Cortex of kidney (tissue), 1 donor: ENCODE data around the gene WDR35.

Source experiments
- DNase-seq: peaks from one replicate; lab custom pipeline; 2025; lab: John Stamatoyannopoulos, UW

Gene WDR35

DNA sequence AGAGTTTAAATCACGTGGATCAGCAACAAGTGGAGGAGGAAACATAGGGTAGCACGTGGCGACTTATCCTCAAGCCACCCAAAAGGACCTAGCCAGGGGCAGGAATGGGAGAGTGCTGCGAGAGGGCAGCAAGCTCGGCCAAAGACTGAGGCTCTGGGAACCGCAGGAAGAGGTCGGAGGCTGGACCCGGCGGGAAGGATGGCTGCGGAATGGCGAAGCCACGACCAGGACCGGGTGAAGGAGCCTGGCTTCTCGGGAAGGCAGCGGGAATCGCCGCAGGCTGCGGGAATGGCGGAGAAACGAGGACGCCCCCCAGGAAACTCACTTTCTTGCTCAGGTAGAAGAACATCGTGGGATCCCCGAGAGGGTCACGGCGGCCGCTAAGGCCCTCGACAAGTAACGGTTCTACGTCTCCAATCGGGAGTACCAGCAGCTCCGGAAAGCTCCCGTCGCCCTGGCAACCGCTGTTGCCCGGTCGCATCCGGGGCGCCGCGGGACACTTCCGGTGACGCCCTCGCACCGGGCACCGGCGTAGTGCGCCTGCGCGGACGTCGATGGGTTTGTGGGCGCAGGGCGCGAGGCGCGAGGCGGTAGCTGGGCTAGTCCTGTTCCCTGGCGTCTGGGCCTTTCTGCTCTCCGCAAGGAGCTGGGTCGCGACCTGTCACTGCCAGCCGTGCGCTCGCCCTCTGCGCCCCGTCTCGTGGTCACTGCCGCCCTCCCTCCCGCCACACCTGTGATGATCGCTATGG is at the start of gene WDR35:
Gene WDR35 (minus strand): TSS at position 439 of the 749 bp plus-strand sequence. CDS start 90 bp downstream, at position 349.
- no peak for DNase-seq

DNA sequence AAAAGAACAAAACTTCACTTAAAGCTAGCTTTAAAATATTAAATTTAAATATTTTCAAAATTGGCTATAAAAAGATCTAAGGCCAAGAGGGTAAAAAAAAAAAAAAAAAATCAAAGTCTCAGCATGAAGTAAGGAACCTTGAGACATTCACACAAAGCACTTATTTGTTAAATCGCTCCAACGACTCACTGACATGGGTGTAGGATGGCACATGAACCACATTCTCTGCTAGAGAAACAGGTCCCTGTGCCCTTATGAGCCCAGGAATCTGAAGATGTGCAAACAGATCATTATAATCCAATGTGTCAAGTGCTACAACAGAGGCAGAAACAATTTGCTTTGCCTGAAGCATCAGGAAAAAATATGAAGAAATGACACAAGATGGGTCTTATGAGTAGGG is 47.8 kb upstream of the WDR35 start:
- DNase-seq, result no peak

DNA sequence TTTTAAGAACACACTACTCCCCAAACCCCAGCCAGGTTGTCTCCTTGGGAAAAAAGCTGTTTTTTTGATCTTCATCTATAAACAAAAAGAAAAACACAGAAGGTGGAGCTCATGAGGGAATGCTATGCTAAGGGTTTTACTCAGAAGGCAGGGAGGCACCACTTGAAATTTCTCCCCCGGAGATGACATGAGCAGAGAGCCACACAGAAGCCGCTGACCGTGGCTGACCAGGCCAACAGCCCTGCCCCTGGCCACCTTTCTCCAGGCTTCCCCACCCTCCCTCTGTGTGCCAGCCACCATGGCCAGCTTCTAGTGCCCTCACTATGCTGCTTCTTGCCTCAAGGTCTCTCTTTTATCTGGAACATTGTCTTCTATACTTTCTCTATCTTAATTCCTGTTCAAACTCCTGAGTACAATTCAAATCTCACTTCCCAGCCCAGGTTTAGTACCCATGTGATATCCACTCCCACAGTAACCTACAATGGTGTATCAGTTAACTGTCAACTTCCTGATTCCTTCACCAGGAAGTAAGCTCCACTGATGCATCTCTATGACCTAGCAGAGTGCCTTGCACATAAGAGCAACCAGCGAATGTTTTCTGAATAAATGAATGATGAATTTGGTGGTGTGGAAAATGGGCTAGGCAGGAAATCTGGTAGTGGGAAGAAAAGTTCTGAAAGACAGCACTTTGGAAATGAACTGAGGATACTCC is 46.2 kb upstream of the WDR35 start:
- no peak for DNase-seq

DNA sequence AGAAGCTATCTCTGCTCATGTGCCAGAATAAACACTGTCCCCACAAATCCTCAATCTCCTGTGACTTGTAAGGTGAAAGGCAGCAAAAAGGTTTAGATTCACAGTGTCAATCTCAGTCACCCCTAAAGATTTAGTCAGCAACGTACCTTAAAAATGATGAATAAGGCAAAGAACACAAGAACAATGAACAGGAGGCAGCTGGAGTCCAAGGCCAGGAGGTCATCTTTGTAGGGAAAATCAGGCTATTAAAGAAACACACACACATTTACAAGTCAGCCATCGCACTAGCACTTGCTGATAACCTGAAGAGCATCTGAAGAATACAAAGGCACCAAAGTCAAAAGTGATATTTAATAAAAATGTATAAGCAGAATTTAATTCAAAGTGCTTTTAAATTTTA is 44.9 kb upstream of the WDR35 start:
- no peak for DNase-seq

DNA sequence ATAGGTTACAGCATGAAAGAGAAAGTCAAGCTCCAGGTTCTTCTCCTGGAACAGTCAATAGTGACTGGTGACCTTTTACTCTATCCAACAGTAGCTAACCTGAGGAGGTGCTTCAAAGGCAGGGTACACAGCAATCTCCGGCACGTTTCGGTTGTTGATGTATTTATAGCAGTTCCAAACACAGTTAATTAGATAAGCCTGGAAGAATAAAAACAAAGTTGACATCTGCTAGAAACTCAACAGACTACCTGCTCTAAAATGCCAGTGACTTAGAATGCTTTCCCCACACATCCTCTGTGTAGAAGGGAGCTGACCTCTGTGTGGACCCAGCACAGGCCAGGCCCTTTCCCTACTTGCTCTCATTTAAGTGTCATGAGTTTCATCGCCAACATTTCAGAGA is 44.3 kb upstream of the WDR35 start:
- DNase-seq, result no peak

DNA sequence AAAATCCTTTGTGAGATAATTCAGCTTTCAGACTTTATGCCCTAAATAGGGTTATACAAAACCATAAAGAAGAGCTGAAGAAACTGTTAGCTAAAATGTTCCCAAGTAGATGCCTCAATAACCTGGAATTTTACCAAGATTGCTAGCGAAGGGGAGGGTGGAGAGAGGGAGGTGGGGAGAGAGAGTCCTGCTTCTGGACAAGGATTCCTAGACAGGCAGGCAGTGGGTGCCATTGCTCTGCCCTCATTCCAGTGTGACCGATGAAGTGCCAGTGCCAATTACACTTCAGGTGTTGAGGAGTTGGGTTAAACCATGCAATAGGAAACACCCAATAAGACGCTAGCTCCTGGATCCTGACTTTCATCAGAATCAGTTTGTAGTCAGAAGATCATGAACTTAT is 43.4 kb upstream of the WDR35 start:
- DNase-seq, result no peak

DNA sequence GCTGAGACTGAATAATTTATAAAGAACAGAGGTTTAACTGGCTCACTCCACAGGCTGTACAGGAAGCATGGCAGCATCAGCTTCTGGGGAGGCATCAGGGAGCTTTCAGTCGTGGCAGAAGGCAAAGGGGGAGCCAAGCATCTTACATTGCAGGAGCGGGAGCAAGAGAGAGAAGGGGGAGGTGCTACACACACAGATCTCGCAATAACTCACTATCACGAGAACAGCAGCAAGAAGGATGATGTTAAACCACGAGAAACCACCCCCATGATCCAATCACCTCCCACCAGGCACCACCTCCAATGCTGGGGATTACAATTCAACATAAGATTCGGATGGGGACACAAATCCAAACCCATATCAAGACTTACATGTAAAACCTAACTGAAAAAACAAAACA is 40.3 kb upstream of the WDR35 start:
- DNase-seq, result no peak

DNA sequence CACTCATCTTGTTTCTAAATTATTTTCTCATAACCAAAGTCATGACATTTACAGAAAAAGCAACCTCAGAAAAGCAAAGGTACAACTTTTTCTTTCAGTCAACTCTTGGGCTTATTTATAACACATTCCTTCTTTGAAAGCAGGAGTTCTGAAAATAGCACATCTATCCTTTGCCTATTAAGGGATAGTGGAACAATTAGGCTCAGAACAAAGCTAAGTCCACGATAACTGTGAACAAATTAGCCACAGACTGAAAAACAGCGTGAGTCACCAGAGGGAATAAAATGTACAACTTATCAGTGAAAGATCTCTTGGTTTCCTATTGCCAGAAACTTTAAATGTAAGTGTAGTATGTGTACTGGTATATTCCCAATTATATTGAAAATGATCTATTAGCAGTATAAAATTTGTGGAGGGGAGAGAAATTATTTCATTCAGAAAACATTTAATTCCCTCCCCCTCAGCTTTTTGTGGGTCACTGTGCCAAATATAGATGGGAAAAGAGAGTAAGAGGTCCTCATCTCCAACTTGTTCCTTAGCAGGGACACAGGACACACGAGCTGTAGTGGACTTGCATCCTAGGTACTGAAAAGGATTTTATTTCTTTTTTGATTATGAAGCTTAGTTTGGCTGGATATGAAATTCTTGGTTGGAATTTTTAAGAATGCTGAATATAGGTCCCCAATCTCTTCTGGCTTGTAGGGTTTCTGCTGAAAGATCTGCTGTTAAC is 38.0 kb upstream of the WDR35 start:
- DNase-seq, result no peak

DNA sequence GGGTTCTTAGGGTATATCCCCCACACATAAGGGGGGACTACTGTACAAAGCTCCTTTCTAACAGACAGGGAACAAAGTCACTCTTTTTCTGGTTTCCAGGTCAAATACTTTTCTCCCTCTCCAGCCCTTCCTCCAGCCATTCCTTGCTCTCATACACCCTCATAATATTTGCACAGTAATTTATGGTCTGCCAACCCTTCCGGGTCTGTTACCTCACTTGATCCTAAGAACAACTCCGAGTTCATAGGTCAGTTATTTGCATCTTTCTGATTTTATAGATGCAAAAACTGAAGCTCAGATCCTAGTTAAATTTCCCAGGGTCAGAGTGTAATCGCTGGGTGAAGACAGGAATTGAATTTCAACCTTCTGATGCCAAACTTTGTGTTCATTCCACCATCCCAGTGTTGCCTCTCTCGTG is 37.4 kb upstream of the WDR35 start:
- no peak for DNase-seq

DNA sequence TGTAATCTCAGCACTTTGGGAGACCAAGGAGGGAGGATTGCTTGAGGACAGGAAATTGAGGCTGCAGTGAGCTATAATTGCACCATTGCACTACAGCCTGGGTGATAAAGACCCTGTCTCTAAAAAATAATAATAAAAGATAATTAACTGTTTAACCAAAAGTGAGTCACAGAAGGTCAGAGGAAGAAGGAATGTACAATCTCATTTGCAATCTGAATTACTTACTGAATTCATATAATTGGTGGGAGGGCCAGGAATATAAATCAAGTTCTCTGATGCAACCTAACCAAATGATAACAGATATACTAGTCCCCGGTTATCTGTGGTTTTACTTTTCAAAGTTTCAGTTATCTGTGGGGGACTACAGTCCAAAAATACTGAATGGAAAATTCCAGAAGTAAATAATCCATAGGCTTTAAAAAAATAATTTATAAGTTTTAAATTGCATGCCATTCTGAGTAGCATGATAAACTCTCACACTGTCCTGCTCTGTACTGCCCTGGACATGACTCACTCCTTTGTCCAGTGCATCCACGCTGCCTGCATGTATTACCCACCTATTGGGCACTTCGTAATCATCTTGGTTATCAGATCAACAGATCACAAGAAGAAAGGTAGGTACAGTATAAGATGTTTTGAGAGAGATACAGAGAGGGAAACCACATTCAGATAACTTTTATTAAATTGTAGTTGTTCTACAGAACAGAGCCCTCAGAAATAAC is 35.3 kb upstream of the WDR35 start:
- no peak for DNase-seq

DNA sequence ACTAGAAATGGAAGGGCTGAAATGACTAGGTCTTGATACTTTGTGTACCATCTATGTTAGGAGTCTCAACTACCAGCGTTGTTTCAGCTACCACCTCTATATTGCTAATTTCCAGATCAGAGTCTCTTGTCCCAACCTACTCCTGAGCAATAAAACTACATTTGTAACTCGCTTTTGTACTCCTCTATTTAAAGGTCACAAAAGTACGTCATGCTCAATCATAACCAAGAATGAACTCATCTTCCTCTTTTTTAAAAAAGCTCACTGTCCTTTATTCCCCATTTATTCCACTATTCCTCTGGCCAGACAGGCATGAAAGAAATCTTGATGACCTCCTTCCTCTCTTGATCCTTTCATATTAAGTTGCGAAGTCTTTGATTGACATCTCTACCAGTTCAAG is 33.8 kb upstream of the WDR35 start:
- no peak for DNase-seq

DNA sequence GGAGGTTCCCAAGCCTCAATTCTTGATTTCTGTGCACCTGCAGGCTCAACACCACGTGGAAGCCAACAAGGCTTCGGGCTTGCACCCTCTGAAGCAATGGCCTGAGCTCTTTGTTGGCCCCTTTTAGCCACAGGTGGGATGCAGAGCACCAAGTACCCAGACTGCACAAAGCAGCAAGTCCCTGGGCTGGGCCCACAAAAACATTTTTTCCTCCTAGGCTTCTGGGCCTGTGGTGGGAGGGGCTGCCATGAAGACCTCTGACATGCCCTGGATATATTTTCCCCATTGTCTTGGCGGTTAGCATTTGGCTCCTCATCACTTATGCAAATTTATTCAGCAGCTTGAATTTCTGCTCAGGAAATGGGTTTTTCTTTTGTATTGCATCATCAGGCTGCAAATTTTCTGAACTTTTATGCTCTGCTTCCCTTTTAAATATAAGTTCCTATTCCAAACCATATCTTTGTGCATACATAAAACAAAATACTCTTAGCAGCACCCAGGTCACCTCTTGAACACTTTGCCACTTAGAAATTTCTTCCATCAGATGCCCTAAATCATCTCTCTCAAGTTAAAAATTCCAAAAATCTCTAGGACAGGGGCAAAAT is 31.6 kb upstream of the WDR35 start:
- no peak for DNase-seq

DNA sequence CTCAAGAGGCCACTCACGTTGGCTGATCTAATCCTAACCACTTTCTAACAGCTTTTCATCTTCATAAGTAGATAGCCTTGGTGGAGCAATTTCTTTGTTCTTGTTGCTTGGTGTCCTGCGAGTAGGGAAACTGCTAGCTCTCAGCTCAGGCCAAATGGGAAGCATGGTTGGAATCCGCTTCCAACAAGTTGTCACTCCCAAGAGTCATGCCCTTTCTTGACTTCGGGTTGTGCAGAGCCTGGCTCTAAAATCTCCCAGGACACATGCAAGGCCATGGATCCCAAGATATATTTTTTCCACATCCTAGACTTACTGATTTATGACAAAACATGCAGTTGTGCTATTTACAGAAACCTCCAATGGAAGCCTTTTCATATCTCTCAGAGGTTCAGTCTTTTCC is 29.8 kb upstream of the WDR35 start:
- DNase-seq, result no peak

DNA sequence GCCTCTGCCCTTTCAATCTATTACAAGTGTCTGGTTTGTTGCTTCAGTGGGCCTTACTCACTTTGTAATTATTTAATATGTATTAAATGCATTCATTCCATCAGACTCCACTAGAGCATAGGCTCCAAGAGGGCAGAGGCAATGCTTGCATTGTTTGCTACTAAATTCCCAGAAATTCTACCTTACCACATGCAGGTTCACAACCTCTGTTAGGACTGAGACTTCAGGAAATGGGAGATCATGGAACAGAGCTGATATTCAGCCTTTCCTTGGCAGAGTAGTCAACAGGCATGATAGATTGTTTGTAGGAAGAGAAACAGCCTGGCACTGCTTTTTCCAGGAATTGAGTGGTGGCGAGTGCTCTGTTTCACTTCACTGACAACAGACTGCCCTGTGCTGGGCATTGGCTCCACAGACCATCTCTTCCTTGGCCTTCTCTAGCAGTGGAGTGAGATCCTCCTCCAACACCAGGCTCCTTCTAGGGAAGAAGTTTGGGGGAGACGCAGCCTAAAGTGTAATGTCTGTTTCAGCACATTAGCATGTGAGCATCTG is 28.8 kb upstream of the WDR35 start:
- DNase-seq, result no peak

DNA sequence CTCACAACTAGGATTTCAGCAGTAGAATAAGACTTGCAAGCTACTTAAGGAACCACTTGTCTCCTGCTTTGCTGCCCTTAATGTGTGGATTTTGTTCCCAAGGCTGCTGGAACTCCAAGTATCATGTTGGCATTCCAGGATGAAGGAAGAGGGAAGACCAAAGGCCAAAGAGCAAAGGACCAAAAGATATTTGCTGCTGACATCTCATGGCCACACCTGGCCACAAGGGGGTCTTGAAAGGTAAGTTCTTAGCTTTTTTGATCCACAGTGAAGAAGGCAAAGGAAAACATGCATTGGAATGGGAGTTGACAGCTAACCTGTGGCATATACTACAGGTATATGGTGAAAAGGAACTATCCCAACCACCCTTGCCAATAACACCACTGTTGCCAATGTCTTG is 26.4 kb upstream of the WDR35 start:
- no peak for DNase-seq

DNA sequence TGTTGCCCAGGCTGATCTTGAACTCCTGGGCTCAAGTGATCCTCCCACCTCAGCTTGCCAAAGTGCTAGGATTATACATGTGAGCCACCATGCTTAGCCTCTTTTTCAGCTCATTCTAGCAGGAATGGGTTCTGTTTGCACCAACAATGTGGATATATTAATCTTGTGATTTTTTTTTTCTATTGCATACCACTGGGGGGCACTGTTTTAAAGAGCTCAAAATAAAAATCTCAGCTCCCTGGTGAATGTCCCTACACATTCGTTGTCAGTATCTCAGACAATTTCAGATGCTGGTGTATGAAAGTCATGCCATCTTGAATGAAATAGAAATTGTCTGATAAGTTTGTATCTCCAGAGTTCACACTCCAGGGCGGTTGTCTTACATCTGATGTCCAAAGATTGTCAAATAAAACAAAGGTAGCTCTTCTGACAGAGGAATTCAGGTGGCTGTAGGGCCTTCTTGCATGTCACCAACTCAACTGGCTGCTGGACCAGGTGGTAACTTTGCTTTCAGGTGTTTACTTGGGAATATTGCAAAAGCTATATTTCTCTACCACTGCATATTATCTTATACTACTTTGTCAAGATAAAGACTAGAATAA is 25.7 kb upstream of the WDR35 start:
- DNase-seq, result no peak

DNA sequence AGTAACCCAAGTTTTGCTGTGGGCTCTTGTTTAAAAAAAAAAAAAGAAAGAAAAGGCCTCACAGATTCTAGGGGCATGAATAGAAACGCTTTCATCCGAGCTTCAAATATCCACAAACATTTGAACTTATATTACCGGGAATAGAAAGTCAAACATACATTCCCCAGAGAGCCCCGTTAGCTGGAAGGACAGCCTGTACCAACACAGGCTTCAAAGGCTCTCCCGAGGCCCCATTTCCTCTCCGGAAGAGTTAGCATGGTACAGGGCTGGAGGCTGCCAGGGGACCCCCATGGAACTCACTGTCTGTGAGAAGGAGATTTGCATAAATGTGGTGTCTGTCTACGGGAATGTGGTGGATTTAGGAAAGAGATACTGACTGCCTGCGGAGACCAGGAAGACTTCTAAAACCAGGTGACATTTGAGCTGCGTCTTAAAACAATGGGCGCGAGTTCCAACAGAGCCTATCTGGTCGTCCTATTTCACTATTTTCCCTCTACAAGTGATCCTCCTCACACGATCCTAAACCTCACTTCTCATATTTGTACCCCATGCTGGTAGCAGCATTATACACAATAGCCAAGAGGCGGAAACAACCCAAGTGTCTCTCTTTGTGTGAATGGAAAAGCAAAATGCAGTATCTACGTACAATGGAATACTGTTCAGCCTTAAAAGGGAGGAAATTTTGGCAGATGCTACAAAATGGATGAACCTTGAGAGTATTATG is 23.4 kb upstream of the WDR35 start:
- DNase-seq, result no peak

DNA sequence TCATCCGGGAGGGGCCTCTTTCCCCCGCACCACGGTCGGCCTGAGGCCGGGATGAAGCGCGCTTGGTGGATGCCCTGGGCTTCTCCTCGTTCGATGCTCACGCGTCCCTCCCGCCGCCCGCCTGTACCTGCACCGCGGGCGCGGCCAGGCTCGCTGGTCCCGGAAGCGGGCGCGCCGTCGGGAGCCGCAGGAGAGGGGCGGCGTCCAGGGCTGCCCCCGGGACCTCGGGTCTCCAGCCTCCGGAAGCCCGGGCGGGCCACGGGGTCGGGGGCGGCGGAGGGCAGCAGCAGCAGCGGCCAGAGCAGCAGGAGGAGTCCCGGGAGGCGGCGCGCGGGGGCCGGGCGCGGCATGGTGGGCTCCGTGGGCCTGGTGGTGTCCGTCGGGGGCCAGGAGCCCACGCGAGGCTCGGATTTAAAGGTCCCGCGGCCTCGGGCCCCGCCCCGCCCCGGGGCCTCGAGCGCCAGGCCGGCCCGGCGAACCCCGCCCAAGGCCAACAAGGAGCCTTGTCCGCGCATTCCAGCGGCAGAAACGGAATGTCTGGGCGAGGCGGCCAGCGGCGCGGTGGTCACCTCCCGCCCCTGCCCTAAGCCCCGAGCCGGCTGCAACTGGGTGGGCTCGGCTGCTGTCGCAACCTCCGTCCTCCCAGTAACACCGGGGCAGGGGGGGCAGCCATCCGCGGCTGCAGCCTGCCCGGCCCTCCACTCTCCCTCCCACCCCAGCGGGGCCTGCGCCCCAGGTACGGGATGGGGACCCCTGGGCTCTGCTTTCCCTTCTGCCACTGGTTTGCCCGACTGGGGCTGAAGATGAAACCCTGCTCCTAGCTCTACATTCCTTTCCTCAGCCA is 22.6 kb upstream of the WDR35 start, which contains the start of gene MATN3:
Gene MATN3 (minus strand): TSS at position 387 of the 844 bp plus-strand sequence. CDS start 37 bp downstream, at position 350.
- DNase-seq, result no peak

DNA sequence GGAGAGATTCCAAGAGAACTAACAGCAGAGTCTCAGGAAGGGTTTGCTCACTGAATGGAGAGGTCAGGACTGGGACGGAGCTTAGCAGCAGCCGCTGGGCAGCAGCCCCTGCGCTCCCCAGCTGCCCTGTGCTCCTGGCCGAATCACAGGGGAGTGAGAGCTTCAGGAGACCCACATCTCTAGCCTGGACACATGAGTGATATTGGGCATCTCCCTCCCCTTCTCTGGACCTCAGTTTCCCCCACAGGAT is 22.1 kb upstream of the WDR35 start:
- no peak for DNase-seq
